NCI-H1105 (cell line): ENCODE measurements around the gene CAMTA2.

Source experiments
- DNase-seq: peaks from one replicate; lab custom pipeline; 2025; lab: John Stamatoyannopoulos, UW

The CAMTA2 gene

DNA sequence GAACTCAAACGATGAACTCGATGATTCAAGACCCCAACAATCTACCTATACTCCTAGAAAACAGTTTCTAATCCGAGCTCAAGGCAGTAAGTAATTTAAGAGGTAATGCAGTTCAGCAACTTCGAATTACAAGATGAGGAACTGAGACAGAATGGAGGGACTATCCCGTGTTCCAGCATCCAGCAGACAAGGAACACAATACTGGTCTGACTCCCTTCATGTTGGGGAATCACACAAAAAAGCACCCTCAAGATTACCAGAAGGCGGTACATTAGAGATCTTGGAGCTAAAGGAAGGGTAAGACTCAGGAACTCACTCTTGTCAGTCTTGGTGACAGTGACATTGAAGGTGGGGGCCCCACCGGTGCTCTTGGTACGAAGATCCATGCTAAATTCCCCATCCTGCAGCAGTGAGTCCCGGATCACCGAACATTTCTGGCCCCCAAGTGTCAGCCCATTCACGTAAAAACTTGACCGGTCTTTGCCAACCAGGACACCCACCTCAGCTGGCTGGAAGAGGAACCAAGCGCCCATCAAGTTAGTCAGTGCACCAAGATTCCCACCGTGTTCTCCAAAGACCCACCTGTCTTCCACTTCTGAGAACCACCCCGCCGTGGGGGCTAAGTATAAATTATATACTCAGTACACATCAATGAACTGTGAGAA lies 41.0 kb downstream of the CAMTA2 start:
- DNase-seq: no peak

DNA sequence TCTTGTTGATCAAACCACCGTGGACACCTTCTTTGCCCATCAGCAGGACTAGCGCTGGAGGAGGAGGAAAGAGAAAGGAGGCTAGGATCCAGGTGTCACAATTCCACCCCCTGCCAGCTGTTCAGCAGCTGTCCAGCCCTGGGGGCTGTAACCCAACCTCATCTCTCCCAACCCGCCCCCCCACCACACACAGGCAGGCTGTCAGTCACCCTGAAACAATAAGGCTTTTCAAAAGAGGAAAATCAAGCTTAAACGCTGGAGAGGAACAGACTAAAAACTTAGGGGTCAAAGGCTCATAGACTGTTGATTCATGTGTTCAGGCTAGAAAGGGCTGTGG lies 41.6 kb downstream of the CAMTA2 start:
- DNase-seq: no peak

DNA sequence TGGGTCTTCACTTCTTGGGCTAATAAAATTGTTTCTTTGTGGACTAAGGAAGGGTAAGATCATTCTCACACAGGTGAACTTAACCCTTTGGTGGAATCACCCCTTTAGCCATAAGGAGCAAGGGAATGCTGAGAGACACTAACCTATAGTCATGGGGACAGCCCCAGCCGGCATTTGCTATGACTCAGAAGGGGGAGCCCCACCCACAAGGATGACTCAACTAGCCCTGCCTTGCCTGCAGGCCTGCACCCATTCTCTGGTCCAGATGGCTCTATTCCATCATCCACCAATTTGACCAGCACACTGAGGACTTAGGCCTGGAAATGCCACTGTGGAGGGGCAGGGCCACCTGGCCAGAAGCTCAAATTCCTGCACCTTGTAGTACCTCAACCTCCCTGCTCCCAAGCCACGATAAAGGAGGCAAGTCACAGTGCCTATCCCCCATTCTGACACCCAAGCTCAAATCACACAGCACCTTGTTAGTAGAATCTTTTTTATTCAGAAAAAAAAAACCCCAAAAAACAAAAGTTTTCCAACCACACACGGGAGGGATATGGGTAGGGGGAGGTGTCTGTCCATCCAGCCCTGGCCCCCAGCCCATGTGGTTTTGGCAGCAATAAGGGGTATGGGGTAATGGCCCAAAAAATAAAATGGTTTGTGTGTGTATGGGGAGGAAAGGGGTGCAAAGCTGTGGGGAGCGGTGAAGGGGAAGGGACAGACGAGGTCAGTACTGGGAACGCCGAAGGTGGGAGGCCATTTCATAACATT lies 42.1 kb downstream of the CAMTA2 start:
- DNase-seq: no peak

DNA sequence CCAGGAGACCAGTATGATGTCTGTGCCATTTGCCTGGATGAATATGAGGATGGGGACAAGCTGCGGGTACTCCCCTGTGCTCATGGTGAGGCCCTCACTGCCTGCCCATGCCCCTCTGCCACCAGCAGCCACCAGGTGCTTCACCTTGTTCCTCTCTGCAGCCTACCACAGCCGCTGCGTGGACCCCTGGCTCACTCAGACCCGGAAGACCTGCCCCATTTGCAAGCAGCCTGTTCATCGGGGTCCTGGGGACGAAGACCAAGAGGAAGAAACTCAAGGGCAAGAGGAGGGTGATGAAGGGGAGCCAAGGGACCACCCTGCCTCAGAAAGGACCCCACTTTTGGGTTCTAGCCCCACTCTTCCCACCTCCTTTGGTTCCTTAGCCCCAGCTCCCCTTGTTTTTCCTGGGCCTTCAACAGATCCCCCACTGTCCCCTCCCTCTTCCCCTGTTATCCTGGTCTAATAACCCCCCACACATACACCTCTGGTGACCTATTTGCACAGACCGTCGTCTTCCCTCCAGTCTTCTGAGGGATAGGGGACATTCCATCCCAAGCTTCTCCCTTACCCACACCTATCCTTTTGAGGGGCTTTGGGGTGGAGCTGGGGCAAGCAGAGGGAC lies 42.8 kb downstream of the CAMTA2 start:
- no peak for DNase-seq

DNA sequence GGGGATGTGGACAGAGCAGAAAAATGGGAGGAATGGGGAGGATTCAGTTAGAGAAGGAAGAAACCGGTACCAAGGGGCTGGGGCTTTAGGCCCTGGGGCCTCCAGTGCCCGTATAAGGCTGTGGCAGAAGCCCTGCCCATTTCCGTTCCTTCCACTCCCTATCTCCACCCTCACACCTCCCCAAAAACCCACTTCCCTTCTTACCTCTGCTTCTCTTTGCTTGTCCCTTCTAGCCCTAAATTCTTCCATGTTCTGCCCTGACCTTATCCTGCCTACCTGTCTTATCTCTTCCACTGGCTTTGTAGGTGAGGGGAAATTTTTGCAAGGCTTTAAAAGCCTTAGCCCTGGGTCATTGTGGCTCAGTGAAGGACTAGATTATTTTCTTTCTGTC lies 43.3 kb downstream of the CAMTA2 start:
- no peak for DNase-seq

DNA sequence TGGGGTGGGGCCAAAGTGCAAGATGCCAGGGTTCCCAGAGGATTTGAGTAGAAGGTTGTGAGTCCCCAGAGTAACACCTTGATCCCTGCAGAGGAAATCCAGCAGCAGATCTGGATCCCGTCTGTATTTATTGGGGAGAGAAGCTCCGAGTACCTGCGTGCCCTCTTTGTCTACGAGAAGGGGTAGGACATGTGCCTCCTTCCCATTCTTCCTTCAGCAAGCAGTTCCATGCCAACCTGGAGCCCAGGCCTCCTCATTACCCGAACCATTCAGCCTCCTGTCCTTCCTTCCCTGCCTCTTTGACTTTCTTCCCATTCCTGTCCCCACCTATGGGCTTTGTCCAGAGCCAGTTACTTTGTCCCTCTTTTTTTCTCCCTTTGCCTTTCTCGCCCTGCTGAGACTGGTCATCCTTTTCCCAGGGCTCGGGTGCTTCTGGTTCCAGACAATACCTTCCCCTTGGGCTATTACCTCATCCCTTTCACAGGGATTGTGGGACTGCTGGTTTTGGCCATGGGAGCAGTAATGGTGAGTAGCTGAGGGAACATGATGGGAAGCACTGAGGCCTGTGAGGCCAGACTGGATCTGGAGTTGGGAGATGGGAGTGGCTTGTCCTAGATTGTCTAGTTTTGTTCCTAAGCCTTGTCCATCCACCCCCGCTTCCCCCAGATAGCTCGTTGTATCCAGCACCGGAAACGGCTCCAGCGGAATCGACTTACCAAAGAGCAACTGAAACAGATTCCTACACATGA lies 44.5 kb downstream of the CAMTA2 start:
- no peak for DNase-seq

DNA sequence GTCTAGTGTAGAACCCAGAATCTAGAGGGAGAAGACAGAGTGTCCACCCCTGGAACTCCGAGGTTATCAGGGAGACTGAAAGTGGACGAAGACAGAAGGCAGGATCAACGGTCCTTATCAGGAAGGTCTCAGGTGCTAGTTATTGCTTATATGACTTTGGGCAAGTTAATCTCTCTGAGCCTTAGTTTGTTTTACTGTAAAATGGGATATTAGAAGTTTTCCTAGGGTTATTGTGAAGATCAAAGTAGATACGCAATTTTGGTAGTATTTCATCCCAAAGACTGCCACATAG lies 46.2 kb downstream of the CAMTA2 start:
- no peak for DNase-seq

DNA sequence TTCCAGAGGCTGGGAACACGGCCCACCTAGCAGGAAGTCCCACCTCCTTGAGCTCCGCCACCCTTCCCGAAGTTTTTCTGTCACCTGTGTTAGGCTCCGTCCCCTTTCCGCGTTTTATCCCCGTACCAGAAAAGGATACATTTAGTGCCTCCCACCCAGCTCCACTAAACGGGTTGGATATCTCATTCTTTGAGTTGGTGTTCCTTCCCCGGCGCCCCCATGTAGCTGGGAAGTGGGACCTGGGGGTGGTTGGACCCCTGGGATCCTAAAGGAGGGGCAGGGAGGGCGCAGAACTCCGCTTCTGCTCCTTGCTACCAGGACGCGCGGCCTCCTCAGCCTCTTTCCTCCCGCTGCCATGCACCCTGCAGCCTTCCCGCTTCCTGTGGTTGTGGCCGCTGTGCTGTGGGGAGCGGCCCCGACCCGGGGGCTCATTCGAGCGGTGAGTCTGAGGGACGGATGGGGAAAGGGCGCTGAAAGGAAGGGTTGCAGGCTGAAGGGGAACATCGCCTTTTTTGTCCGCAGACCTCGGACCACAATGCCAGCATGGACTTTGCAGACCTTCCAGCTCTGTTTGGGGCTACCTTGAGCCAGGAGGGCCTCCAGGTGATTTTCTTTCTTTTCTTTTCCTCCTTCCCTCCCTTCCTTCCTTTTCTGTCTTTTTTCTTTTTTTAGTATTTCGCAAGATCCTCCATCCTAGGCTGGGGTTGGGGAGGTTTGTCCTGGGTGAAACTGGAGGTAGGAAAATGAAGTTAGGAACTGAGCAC lies 46.7 kb downstream of the CAMTA2 start:
- DNase-seq: no peak

DNA sequence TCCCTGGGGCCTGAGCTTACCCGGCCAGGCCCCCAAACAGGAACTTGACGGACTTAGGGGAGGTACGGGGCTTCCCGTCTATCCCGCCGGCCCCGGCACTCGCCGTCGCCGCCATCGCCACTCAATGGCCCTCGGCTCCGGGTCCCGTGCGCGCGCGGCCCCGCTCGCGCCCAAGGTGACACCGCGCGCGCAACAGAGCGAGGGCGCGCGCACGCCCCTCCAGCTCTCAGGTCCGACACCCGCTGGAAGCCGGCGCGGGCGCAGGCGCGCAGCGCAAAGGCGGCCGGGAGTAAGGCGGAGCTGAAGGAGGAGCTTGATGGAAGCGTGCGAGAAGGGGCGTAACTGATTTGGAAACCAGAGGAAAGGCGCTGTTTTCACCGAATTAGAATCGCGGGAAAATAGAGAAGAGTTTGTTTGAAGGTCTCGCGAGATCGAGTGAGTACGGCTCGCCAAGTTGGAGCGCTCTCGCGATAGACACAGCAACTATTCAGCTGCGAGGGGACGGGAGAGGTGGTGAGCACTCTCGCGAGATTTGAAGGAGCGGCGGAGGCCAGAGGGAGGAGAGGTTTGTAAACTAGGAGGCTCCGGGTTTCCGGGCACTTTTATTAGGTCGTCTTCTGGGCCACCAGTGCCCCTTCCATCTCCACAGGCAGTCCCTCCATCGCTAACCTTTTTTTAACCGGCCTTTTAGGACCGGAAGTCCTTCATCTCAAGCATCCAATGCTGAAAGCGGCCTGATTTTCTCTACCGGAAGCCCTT lies 47.5 kb downstream of the CAMTA2 start, which contains the start of the genes RNF167 and SLC25A11:
Gene RNF167, plus strand, starts transcription at position 473 of the 759 bp plus-strand sequence. CDS start 642 bp downstream, outside the sequence.
Gene SLC25A11, minus strand, starts transcription at position 251 of the 759 bp plus-strand sequence. Its CDS starts 136 bp downstream, at position 115.
- DNase-seq: peak; percentile 99

DNA sequence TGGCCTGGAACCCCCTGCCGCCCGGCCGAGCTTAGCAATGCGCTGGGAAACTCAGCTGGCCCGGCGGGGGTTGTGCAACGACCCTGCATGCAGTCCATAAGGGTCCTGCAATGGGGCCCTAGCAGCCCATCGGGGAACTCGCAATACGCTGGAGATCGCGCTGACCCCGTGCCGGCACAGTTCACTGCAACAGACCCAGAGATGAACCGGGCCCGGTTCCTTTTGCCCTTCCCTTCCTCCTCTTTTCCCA lies 48.0 kb downstream of the CAMTA2 start:
- no peak for DNase-seq

DNA sequence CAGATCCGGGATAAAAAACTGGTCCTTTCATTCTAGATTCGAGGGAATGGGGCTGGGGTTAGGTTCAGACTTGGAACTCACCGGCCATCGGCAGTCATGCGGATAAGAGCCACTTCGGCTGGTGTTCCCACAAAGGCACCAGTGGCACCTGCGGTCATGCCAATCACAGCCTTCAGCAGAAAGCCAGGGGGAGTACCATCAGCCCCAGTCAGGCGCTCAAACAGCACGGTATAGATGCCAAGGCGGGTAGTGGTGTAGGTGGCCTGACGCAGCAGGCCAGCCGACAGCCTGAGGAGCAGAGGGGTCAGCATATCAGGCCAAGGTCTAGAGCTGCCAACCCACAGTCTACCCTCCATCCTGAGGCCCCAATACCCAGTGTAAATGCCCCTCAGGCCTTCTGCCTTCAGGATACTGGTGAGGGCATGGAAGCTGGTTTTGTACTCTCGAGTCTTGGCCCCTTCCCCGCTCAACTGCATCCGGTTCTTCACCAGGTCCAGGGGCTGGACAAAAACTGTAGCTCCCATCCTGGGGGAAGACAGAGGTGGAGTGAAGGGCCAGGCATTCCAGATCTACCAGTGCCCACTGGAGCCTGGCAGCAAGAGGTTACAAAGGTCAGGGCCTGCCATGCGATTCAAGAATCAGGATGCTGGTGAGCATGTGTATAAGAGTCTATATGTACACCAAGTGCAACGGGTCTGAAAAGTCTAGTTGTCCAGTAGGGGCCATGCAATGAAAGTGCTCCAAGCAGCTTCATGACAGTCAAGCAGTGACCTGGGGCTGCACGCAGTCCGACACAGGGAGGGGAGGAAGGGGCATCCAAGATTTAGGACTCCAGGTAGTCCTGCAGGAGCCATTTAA lies 48.6 kb downstream of the CAMTA2 start:
- DNase-seq: no peak

DNA sequence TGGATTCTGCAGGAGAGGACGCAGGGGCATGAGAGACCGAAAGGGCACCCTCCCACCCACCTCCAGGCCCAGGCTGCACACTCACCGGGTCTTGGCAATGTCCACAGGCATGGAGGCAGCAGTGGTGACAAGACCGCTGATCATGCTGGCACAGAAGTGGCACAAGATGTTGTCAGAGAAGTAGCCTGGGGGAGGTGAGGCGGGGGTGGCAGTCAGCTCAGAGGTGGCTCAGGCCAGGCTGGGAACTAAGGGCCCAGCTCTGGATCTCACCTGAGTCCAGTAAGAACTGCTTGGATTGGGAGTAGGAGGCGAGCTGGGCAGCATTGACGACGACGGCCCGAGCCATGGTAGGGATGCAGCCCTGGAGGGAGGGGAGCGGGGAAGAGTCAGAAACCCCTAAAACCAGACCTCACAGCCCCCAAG lies 49.4 kb downstream of the CAMTA2 start:
- DNase-seq: no peak

DNA sequence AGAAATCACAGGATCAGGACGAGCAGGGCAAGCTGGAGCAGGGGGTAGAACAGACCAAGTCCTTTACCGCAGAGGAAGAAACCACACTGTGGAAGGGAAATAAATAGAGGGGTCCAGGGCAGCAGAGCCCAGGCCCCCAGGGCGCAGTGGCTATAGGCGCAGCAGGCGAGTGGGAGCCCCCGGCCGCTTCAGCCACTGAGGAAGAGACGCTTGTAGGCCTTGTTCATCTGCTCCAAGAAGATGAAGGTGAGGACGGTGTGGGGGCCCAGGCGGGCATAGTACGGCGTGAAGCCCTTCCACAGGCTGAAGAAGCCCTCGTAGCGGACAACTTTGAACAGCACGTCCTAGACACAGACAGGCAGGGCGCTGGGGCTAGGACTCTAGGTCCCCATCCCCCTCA lies 49.9 kb downstream of the CAMTA2 start:
- no peak for DNase-seq

DNA sequence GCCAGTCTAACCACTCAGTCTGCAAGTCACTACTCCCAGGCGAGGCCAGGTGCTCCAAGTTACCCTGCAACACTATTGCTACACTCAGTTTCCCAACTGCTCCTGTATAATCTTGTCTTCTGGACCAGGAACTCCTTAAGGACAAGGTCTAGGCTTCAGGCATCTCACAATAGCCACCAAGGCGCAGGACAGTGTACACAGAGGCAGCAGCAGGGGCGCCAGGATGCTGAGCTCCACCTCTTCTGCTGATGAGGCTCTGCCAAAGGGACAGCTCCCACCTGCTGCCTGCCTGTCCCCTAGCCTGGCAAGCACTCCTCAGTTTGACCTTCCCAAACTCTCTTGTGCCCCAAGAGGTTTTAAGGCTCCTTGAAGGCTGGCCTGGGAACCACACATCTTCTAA lies 51.0 kb downstream of the CAMTA2 start:
- no peak for DNase-seq

DNA sequence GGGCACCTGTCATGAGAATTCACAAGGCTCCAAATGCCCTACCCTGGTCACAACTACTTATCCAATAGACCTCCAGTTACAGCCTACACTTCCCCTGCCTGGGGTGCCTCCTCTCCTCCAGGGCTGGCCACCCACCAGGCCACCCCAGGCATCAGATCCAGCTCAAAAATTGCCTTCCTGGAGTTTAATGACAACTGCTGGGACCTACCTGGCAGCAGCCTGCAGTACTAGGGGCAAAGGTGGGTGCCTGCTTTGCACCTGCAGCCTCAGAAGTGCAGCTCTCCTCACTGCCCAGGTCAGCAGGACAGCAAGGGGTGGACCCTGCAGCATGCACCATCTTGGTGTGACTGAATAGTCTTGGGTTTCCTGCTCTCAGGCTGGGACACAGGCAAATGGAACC lies 51.8 kb downstream of the CAMTA2 start:
- no peak for DNase-seq

DNA sequence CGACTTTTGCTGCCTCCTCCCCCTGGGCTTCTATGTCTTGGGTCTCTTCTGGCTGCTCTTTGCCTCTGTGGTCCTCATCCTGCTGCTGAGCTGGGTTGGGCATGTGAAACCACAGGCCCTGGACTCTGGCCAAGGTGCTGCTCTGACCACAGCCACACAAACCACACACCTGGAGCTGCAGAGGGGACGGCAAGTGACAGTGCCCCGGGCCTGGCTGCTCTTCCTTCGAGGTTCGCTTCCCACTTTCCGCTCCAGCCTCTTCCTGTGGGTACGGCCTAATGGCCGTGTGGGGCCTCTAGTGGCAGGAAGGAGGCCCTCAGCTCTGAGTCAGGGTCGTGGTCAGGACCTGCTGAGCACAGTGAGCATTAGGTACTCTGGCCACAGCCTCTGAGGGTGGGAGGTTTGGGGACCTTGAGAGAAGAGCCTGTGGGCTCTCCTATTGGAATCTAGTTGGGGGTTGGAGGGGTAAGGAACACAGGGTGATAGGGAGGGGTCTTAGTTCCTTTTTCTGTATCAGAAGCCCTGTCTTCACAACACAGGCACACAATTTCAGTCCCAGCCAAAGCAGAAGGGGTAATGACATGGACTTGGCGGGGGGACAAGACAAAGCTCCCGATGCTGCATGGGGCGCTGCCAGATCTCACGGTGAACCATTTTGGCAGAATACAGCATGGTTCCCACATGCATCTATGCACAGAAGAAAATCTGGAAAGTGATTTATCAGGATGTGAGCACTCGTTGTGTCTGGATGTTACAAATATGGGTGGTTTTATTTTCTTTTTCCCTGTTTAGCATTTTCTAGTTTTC lies 53.1 kb downstream of the CAMTA2 start:
- peak; percentile 19 for DNase-seq

DNA sequence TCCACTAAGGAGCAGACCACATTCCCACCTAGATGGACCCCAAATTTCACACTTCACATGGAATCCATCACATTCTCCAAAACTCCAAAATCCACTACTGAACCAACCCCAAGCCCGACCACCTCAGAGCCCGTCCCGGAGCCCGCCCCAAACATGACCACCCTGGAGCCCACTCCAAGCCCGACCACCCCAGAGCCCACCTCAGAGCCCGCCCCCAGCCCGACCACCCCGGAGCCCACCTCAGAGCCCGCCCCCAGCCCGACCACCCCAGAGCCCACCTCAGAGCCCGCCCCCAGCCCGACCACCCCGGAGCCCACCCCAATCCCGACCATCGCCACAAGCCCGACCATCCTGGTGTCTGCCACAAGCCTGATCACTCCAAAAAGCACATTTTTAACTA lies 53.8 kb downstream of the CAMTA2 start:
- DNase-seq: no peak

DNA sequence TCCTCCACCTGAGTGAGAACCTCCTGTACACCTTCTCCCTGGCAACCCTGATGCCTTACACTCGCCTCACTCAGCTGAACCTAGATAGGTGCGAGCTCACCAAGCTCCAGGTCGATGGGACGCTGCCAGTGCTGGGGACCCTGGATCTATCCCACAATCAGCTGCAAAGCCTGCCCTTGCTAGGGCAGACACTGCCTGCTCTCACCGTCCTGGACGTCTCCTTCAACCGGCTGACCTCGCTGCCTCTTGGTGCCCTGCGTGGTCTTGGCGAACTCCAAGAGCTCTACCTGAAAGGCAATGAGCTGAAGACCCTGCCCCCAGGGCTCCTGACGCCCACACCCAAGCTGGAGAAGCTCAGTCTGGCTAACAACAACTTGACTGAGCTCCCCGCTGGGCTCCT lies 54.7 kb downstream of the CAMTA2 start:
- DNase-seq: no peak

DNA sequence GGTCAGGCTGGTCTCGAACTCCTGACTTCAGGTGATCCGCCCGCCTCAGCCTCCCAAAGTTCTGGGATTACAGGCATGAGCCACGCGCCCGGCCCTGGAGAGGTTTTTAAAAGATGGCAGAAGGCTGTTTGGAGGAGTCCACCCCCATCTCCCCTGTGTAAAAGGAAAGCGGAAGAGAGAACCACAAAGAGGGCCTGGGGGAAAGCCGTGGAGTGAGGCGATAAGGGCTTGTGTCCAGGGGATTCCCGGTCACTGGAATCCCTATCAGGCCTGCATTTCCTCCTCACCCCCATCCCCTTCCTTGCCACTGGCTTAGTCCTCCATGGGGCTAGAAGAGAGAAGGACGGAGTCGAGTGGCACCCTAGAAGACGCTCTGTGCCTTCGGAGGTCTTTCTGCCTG lies 55.5 kb downstream of the CAMTA2 start, which contains the start of gene GP1BA:
Gene GP1BA, plus strand, starts transcription at position 315 of the 400 bp plus-strand sequence. CDS start 328 bp downstream, outside the sequence.
- DNase-seq: no peak

DNA sequence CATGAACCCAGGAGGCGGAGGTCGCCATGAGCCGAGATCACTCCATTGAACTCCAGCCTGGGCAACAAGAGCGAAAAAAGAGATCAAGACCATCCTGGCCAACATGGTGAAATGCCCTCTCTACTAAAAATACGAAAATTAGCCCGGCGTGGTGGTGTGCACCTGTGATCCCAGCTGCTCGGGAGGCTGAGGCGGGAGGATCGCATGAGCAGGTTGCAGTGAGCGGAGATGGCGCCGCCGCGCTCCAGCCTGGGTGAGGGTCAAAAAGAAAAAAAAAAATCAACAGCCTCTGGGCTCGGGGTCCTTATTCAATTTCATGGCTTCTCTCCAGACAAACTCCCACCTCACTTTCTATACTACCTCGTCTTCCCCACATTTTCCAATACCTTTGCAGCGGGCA lies 58.6 kb downstream of the CAMTA2 start:
- DNase-seq: no peak
